Upper lobe of right lung (tissue), 1 donor: ENCODE measurements around the gene BHMT. TPM values are rescaled to one million over a fixed set of nuclear protein-coding genes. Genes with fewer than 3 reads are reported as not detected.

Experiments used
- ATAC-seq: fragments of 200-7000 bp; cut with Tn5 transposase; one replicate; pipeline ENCODE4 v1.9.1; 2020; ENCODE audit warnings: mild to moderate bottlenecking, moderate library complexity
- DNase-seq: peaks from one replicate; pipeline ENCODE4 v3.0.0-alpha.2; 2020
- H3K27ac ChIP-seq: fragments of 200-600 bp; one replicate; pipeline ENCODE4 v1.8.0; 2022
- H3K27me3 ChIP-seq: fragments of 200-600 bp; one replicate; pipeline ENCODE4 v1.8.0; 2022; ENCODE audit warnings: mild to moderate bottlenecking
- H3K36me3 ChIP-seq: fragments of 200-600 bp; one replicate; pipeline ENCODE4 v1.8.0; 2022
- H3K4me1 ChIP-seq: fragments of 200-600 bp; one replicate; pipeline ENCODE4 v1.8.0; 2022
- H3K4me3 ChIP-seq: fragments of 200-600 bp; one replicate; pipeline ENCODE4 v1.8.0; 2022; ENCODE audit warnings: mild to moderate bottlenecking
- H3K9me3 ChIP-seq: fragments of 200-600 bp; one replicate; pipeline ENCODE4 v1.8.0; 2022
- CTCF ChIP-seq: fragments of 200-600 bp; IDR thresholded peaks from one replicate; pipeline ENCODE4 v1.8.0; 2022; ENCODE audit warnings: antibody characterized with exemption
- intact Hi-C: fragments of 100-400 bp; cut with DNase I; formaldehyde crosslinking; loops from one replicate; pipeline ENCODE4 v1.11.0; 2022
- total RNA-seq: library from RNA; stranded (reverse); fragmentation: NEBNext Ultra II Directional; extraction: Animal tissue kit (Norgen Biotek cat#: 25700); gene quantifications from one replicate; pipeline ENCODE4 v1.2.1, GENCODE V29; 2021
- donor health status: DM: no; HTN: yes; CAD: no; lungs with severe emphysema.

Gene BHMT
- total RNA-seq, 1 donor from 2014 or later: not detected

- H3K27me3 ChIP-seq: no peaks in the 10 kb centered on the region
- H3K9me3 ChIP-seq: no peaks in the 10 kb centered on the region
- no peaks in the 10 kb centered on the region for H3K4me1 ChIP-seq
- H3K36me3 ChIP-seq: no peaks in the 10 kb centered on the region
- H3K4me3 ChIP-seq: no peak overlapping the region
- ATAC-seq (no peak), DNase-seq (no peak)
- H3K27ac ChIP-seq: no peak overlapping the region
- TF ChIP-seq CTCF: no peak
- intact Hi-C loops: no loop called here
These were observed 25.5 kb upstream of the BHMT start for GRCh38 chr5:79086116-79086515.

DNA sequence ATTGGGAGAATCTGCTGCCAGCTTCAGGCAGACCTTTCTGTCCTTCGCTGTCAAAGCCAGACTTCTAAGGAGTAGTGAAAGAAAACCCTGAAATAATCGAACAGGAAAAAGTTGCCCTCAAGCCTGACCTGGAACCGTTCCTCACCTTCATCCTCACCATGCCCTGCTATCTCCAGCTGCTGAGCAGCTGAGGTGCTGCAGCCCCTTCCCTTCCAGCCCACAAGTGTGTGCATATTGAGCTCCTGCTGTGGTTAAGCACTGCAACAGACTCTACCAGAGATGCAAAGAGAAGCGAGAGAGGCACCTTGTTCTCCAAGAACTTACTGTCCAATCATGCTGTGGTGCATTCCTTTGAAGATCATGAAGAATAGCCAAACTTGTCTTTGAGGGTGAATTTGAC, 23.1 kb upstream of the BHMT start:
- no peak for TF ChIP-seq CTCF
- Histone ChIP-seq H3K36me3 (no peaks in the 10 kb centered on the region), H3K9me3 (no peaks in the 10 kb centered on the region), H3K4me3 (no peak overlapping the region), H3K27me3 (no peaks in the 10 kb centered on the region), H3K4me1 (no peaks in the 10 kb centered on the region), H3K27ac (no peak overlapping the region)
- no peak for ATAC-seq
- intact Hi-C loops: no loop called here
- no peak for DNase-seq

GRCh38 chr5:79091064-79091463, 20.5 kb upstream of the BHMT start:
- Histone ChIP-seq H3K27ac (no peak overlapping the region), H3K4me3 (no peak overlapping the region), H3K27me3 (no peaks in the 10 kb centered on the region), H3K36me3 (no peaks in the 10 kb centered on the region), H3K4me1 (no peaks in the 10 kb centered on the region), H3K9me3 (no peaks in the 10 kb centered on the region)
- DNase-seq: no peak
- ATAC-seq: no peak
- intact Hi-C loops: no loop called here
- no peak for TF ChIP-seq CTCF

GRCh38 chr5:79093762-79094161, 17.8 kb upstream of the BHMT start:
- no peak for DNase-seq
- Histone ChIP-seq H3K9me3 (no peaks in the 10 kb centered on the region), H3K4me1 (no peaks in the 10 kb centered on the region), H3K27me3 (no peaks in the 10 kb centered on the region), H3K36me3 (no peaks in the 10 kb centered on the region), H3K27ac (no peak overlapping the region), H3K4me3 (no peak overlapping the region)
- no peak for TF ChIP-seq CTCF
- no peak for ATAC-seq
- intact Hi-C loops: no loop called here

DNA sequence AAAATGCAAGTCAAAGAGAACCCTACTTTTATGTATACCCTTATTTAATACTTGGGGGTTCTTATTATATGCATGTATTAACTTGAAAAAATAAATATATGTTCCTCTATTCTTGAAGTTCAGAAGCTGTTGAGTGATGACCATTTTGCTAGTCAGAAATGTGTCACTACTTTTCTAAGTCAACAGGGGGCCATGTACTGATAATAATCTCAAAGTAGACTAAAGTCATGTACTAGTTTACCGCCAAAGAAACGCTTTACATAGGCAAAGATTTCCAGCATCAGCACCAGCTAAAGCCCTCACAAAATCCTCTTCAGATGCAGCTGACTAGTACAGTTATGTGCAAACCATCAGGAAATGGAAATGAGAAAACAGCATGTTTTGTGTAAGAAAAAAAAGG, 5.7 kb upstream of the BHMT start:
- intact Hi-C loops: no loop called here
- ATAC-seq (no peak), DNase-seq (no peak)
- H3K36me3 ChIP-seq: no peaks in the 10 kb centered on the region
- H3K4me1 ChIP-seq: peaks cover 7% of the 10 kb centered on the region
- no peaks in the 10 kb centered on the region for H3K9me3 ChIP-seq
- H3K27me3 ChIP-seq: peaks cover 10% of the 10 kb centered on the region
- H3K4me3 ChIP-seq: no peak overlapping the region
- no peak for TF ChIP-seq CTCF
- H3K27ac ChIP-seq: no peak overlapping the region
